Eye (tissue), 1 donor: ENCODE measurements around the gene CSPG4.
A peak's percentile ranks its signal among the peaks of the same experiment; 100 is the strongest.
"Not testable (repeated sequence)": the region's sequence is repeated elsewhere in the genome, so short reads cannot be mapped to it uniquely, and the experiment has no call there.

ENCODE experiments used
- DNase-seq: peaks from one replicate; pipeline ENCODE4 v3.0.0-alpha.2; 2015

CSPG4 gene

DNA sequence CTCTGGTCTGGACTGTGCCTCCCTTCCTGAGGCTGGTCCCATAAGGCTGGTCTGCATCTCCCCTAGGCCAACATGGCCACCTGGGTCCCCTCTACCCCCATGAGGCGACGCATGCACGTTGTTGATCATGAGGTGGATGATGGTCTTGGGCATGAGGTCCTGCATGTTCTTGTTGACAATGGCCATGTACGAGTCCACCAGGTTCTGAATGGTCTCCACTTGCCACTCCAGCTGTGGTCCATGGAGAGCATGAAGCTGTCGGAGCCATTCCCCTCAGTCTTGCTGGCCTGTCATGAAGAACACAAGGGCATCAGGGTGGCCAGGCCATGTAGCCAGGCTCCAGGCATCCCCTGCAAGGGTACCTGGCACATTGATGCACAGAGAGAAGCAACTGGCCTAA, 27.1 kb upstream of the CSPG4 start:
- no peak for DNase-seq

DNA sequence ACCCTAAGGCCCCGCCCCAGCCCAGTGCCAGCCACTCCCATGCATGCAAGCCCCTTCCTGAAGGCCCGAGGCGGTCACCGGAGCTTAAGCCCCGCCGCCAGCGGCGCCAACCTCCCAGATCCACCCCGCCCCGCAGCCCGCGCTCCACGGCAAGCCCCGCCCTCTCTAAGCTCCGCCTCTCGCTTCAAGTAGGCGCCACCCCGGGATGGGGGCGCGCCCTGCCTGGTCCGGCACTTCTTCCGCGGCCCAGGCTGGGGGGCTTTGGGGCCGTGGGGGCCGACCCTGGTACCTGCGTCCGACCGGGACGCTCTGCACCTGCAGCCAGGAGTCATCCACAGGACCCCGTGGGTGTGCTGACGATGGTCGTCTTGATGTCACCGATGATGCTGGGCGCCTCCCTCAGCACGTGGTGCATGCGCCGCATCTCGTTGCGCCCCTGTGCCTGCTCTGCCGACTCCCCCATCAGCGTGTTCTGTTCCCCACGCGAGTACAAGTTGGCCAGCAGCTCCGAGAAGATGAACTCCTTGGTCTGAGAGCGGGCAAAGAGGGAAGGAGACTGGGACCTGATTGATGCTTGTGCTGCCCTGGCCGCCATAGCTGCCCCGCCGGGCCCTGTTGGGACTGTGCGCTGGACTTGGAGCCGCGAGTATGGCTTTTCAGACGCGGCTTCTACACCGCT, 26.1 kb upstream of the CSPG4 start:
- peak; percentile 97 for DNase-seq

DNA sequence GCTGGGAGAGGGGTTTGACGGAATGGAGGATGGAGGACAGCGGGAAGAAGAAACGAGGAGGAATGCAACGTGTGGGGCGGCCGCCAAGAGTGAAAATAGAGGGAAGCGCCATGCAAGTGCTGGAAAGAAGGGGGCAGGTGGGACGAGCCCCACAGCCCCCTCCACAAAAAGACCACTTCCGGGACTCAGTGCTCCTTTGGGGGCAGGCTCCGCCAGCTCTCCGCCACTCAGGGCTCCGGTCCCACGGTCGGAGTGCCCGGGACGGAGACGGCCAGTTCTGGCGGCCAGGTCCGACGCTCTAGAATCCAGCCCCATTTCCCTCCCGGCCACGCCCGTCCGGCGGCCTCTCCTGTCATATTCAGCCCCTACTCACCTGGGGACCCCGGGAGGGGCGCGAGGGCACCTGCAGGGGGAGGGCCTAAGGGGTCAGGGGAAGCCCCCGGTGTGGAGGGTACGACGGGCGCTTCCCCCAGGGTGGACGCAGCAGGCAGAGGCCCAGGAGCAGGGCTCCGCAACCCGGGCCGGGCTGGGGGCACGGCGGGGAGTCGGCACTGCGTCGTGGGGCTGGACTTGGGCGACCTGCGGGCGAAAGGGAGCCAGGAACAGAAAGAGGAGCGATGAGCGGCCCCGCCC, 25.5 kb upstream of the CSPG4 start:
- DNase-seq, result no peak

DNA sequence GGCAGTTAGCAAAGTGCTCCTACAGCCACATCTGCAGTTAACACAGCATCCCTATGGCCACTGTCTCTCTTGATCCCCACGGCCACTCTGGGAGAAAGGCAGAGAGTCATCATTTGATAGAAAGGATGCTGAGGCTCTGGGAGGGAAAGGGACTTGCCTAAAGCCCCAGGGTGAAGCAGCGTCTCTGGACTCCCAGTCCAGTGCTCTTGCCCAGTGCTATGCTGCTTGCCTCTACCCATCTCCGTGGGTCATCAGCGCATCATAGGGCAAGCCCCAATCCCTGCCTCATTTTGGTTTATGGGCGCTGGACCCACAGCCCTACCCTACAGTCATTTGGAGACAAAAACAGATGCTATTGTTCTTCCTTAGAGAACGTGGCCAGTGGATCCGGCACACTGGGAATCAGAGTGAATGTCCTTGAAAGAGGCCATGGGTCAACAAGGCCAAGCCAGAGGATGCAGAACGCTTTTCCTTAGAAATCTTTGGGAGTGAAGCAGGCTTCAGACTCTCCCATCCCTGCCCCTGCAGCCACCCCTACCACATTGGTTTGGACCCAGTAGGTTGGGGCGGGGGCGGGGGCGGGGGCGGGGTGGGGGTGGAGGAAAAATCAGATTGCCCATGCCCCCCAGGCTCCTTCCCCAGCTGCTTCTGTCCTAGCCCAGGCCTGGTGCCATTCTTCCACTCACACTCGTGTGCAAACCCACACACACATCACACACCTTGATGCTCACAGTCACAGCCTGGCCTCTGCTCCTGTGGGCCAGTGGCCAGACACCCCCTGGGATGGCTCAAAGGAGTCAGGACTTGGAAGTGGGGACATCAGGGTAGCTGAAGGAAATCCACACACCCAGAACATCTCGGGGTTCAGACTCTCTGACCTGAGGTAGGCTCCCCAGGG, 24.7 kb upstream of the CSPG4 start:
- DNase-seq, result not testable (repeated sequence)

DNA sequence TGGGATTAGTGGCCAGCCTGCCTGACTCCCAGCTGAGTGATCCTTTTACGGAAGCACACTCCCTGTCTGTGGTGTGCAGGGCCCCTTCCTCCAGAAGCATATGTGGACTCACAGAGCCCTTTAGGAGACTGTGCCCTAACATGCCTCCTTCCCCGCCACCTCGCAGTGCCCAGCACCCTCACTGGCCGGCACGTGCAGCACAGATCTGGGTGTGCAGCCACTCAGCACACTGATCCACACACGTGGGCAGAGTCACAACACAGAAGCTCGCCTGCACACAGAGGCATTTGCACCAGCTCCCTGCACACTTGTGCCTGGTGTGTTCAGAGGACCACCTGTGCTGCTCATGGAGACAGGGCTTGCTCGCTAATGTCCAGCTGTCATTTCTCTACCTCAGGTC, 23.6 kb upstream of the CSPG4 start:
- no peak for DNase-seq

DNA sequence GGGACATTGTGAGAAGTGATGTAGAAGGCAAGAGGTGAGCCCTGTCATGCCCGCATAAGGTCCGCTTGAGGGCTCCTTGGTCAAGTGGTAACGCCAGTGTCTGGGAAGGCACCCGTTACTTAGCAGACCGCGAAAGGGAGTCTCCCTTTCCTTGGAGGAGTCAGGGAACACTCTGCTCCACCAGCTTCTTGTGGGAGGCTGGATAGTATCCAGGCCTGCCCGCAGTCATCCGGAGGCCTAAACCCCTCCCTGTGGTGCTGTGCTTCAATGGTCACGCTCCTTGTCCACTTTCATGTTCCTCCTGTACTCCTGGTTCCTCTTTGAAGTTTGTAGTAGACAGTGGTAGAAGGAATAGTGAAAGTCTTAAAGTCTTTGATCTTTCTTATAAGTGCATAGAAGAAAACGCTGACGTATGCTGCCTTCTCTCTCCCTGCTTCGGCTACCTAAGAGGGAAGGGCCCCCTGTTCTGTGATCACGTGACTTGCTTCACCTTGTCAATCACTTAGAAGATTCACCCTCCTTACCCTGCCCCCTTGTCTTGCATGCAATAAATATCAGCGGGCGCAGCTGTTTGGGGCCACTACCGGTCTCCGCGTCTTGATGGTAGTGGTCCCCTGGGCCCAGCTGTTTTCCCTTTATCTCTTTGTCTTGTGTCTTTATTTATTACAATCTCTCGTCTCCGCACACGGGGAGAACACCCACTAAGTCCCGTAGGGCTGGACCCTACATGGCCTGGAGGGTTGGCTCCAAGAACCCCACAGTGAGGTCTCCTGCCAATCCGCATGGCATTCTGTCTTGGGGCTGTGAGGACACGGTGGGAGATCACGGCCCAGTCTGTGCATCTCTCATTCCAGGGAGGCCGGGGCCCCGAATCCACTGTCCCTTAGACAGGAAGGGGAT, 22.5 kb upstream of the CSPG4 start:
- DNase-seq, result not testable (repeated sequence)

DNA sequence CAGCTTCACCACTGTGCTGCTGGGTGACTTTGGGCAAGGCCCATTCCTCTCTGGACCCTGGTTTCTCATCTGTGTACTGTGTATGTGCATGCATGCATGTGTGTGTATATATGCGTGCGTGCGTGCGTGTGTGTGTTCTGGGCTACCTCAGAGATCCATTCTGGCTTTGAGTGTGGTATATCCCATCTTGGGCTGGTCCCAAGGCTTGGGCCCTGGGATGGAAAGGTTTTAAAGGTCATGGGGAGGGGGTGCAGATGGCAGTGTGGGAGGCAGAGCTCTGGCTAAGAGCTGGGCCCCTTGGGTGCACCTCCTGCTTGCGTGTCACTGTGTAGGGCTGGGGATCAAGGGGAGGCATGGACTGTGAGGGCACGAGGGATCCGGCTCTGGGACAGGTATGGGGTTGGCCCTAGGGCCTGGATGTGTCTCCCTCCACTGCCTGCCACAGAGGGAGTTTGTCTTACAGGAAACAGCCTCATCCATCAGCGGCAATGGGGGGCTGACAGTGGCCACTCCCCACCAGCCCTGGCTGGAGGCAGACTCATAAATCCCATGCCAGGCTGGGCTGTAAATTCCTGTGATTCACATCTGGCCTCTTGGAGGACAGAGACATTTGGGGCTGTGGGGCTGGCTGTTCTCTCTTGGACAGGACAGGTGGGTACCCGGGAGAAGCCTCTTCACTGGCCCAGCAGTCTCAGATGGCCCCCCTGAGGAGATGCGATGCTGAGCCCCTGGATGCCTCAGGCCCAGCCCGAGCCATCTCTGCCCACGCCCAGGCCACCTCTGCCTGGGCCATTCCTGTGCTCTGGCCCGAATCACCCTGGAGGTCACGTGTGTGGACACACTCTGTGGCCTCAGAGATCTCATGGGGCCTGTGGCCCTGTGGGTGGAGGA, 21.4 kb upstream of the CSPG4 start:
- no peak for DNase-seq

DNA sequence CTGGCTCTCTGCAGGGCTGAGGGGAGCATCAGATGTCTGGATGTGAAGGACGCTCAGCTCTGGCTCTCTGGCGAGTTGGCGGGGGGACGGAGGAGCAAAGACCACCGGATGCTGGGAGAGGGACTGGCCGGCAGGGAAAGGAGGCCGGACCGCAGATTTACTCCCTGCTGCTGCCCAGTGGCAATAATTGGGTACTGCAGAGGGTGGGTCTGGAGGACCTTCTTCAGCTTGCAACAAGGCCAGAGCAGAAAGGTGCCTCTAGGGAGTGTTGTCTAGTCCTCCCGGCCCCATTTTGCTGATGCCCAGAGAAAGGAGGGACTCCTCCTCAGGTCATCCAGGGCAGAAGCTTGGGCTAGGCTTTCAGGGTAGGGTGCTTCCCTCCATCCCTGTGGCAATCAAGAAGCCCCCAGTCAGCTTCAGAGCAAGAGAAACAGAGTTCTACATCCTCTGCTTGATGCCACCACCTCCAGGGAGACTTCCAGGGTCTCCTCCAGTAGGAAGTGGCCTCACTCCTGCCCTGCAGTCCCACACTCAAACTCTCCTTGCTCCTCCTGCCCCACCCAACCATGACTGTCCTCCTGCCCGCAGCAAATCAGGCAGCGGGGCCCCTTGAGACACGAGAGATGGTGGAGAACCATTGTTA, 20.3 kb upstream of the CSPG4 start:
- DNase-seq, result peak; percentile 95

DNA sequence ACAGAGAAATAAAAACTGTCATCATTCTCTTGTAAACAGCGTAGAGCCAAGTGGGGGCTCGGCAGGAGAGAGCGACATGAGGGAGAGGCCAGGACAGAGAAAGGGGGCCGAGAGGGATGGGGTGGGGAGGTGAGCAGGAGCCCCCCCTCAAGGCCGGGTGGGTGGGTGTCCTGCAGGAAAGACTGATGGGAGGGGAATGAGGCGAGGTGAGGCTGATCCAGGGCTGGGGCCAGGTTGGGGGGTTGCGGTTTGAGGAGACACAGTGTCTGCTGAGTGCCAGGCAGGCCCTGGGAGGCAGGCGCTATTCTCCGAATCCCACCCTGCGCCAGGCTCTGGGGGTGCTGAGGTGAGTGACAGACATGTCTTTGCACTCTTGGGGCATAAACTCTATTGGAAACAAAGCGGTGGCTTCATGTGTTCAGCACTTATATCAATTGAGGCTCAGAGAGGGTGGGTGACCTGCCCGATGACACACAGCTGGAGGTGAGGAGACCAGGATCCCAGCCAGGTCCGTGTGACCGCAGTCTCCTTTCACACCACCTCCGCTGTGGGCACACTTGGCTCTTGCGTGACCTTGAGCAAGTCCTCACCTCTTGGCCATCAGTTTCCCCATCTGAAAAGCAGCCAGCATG, 19.6 kb upstream of the CSPG4 start:
- no peak for DNase-seq

DNA sequence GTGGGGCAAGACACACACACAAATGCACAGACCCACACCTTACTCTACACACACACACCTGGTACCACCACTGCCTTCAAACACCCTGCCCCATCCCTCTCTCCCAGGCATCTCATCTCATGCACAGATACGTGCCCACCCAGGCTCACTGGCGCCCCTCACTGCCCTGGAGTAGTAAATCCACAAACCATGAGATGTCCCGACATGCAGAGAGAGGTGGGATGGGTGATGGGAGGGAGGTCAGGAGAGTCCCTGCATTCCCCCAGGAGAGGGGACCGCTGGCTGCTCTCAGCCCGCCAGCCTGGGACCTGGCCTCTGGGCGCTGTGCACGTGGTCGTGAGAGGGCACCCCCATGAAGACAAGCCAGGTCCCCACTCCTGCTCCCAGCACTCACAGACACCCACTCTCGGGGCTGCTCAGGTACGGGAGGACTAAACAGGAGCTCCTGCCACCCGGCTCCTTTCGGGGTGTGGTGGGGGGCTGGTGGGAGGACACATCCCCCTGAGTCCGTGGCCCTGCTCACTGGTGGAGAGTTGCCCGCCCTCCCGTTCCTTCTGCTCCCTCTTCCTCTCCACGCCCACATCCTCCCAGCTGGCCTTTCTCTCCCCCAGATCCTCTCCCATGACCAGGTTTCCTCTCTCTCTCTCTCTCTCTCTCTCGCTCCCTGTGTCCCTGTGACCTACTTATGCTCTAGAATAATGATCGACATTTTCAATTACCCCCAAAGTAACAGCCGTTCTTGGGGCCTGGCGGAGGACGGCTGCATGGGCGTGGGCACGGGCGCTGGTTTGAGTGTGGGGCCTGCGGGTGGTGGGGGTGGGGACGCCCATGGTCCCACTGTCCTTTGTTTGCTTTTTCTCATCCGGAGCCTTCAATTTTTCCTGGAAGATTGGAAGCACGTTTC, 18.9 kb upstream of the CSPG4 start:
- DNase-seq, result peak; percentile 92

DNA sequence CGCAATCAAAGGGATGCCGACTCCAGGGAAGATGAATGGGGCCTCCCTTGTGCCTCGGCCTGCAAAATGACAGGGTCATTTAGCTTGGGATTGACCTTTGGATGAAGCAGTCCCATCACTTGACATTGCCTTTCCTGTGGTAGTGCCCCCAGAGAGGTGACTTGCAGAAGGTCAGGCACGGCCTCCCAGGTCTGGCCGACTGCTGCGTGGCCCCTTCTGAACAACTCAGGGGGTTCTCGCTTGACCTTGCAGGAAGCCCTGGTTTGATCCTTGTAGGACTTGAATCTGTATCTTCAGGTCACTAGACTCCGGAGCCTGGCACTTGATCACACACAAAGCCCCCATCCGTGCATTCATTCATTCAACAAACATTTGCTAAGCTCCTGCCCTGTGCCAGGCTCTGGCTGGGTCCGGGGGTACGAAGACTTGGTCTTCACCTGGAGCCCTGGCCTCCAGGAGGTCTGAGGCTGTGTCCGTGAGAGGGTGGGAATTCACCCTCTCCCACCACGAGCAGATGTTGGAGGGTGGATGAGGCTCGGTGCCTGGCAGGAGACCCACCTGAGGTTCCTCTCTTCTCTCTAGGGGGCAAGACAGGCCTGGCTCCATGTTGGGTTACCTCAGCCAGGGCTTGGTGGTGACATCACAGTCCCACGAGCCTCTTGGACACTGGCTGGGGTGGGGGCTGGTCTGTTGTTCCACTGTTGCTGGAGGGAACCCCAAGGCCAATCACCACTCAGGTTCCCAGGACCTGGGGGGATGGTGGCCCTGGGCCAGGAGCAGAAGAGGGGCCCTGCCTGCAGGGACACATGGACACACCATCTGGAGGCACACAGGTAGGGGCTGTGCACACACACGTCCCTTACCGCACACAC, 18.0 kb upstream of the CSPG4 start:
- DNase-seq, result not testable (repeated sequence)

DNA sequence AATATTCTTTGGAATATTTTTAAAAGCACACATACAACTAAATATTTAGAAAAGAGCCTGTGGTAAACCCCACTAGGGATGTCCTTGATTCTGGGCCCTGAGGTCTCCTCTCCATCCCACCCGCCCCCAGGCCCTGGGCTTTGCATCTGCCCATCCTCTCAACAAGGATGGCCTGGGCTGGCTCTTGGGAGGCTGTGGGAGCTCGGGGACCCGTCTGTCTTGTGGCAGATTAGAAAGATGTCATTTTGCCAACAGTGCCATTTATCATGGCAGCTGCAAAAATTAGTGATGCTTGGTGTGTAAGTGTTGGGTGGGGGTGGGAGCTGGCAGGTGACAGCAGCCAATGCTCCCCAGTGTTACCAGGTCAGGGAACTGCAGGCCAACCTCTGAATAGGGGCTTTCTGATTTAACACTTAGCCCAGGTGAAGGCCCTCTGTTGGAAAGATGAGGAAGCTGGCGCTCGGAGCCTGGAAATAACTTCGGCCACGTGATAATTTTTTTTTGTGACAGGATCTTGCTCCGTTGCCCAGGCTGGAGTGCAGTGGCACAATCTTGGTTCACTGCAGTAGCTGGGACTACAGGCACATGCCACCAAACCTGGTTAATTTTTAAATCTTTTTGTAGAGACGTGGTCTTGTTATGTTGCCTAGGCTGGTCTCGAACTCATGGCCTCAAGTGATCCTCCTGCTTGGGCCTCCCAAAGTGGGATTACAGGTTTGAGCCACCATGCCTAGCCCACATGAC, 16.9 kb upstream of the CSPG4 start:
- DNase-seq, result no peak

DNA sequence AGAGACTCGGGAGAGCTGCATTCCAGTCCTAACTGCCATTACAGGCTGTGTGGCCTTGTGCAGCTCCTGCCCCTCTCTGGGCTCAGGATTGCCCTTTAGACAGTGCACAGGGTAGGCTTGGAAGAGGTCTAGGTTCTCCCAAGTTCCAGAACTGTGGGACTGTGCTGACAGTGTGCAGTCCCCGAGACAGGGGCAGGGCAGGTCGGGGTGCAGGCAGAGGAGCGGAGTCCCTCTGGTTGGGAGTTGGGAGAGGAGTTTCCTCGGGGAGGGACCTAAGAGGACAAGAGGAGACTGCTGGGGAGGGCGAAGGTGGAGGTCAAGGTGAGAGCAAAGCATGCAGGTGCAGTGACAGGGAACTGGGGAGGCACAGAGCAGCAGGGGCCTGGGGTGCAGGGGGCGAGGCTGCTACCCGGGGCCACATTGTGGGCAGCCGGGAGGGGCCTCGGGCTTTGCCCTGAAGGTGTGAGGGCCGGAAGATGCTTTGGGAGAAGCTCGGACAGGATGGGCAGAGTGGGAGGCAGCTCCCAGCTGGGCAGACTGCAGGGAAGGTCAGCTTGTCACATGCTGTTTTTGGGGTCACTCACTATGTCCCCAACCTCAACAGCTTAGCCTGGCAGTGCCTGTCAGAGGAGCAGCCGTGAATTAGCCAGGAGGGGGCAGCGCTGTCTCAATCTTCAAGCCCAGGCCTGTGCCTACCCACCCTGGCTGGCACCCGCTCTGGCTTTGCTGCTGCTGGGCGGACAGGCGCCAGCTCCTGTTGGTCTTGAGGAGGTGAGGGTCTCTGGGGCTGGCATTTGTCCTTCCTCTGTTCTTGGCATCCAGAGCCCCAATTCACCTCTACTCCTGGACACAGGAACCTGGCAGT, 15.4 kb upstream of the CSPG4 start:
- DNase-seq, result peak; percentile 73

DNA sequence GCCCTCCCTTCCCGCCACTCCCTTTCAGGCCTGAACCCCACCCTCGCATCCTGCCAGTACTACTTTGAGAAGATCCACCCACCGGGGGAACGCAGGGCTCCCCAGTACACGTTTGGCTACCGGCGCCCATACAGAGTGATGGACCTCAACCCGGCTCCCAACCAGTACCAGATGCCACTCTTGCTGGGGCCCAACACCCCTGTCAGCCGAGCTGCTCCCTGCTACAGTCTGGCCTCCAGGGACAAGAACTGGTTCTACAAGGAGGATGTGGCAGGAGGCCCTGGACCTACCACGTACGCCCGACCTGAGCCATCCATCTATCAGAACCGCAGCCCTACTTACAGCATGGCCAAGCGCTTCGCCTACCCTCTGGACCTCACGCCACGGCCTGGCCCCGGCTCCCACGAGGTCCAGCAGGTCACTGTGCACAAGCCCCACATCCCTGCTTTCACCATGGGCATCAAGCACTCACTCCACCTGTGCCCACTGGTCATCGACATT, 14.4 kb upstream of the CSPG4 start:
- no peak for DNase-seq

DNA sequence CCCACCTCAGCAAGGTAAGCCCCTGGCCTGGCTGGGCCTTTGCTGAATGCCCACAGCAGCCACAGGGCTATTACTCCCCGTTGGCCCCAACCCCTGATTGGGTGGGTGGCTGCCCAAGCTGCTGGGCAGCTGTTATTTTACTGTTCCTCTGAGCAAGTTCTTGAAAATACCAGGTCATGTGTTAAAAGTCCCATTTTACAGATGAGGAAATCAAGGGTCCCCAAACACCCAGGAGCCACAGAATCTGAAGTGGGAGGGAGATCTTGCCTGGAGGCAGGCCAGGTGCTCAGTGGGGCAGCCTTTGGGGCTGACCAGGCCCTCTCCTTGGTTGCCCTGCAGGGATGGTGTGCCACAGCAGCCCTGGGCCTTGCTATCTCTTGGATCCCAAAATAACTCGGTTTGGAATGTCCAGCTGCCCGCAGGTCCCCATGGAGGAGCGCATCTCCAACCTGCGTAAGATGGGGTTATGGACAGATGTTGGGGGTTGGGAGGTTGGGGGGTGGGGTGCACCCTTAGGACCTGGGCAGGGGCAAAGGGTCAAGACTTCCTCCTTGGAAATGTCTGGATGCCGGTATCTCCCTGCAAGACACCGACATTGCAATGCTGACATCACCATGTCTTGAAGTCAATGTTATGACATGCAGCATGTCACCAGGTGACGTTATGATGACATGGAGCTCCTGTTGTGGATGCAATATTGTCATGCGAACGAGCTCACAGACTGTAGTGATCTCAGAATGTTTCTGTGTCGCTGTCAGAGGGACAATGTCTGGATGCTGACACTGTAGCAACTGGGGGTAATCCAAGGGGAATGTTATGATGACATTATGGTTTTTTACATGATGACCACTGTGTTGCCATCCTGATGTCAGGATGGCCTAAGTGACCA, 13.3 kb upstream of the CSPG4 start:
- DNase-seq, result no peak
